GM12878 (cell line): ENCODE data around the gene RPS8. TPM values are rescaled to one million over a fixed set of nuclear protein-coding genes. Genes with fewer than 3 reads are reported as not detected.

Source experiments
- CBX5 ChIP-seq: sonication (generic); IDR thresholded peaks from 2 replicates; pipeline ENCODE4 v1.6.1; 2016; ENCODE audit warnings: low read depth, moderate library complexity, mild to moderate bottlenecking, inconsistent platforms
- CEBPB ChIP-seq, 2 experiments: fragments of 150-350 bp in 1 of 2; IDR thresholded peaks; 2 replicates each; pipeline ENCODE4 v1.6.1; 2012 to 2014; ENCODE audit warnings: low read depth in 2 of 2, low read length in 2 of 2, borderline replicate concordance in 1 of 2, inconsistent platforms in 1 of 2
- CREB1 ChIP-seq: IDR thresholded peaks from 2 replicates; pipeline ENCODE4 v1.6.1; 2012; ENCODE audit warnings: low read depth, mild to moderate bottlenecking, inconsistent platforms
- EP300 ChIP-seq, 2 experiments: fragments of 150-350 bp in 1 of 2; IDR thresholded peaks; 2 replicates each; pipeline ENCODE4 v1.6.1; 2011 to 2012; ENCODE audit warnings: low read depth in 2 of 2, low read length in 2 of 2, borderline replicate concordance in 1 of 2, improper control_type of control experiment in 1 of 2, inconsistent platforms in 1 of 2; ENCODE audit not compliant: control insufficient read depth in 1 of 2
- IRF4 ChIP-seq: IDR thresholded peaks from 2 replicates; pipeline ENCODE4 v1.6.1; 2011; ENCODE audit warnings: low read depth, low read length
- MYB ChIP-seq: fragments of 150-350 bp; IDR thresholded peaks from 2 replicates; pipeline ENCODE4 v1.6.1; 2014; ENCODE audit warnings: mild to moderate bottlenecking, low read depth, low read length, borderline replicate concordance
- NBN ChIP-seq: fragments of 450-650 bp; IDR thresholded peaks from 2 replicates; pipeline ENCODE4 v1.6.1; 2016
- NR2C2 ChIP-seq: IDR thresholded peaks from 2 replicates; pipeline ENCODE4 v1.6.1; 2011; ENCODE audit warnings: borderline replicate concordance, low read depth; ENCODE audit not compliant: control insufficient read depth, insufficient read length
- PAX8 ChIP-seq: fragments of 450-650 bp; IDR thresholded peaks from 2 replicates; pipeline ENCODE4 v1.6.1; 2017; ENCODE audit warnings: mild to moderate bottlenecking, moderate library complexity
- RUNX3 ChIP-seq: IDR thresholded peaks from 2 replicates; pipeline ENCODE4 v1.6.1; 2012; ENCODE audit warnings: low read length, inconsistent platforms
- SMARCA5 ChIP-seq: fragments of 450-650 bp; IDR thresholded peaks from 2 replicates; pipeline ENCODE4 v1.6.1; 2017; ENCODE audit warnings: mild to moderate bottlenecking
- SRF ChIP-seq, 2 experiments: IDR thresholded peaks; 2 replicates each; pipeline ENCODE4 v1.6.1; 2011; ENCODE audit warnings: low read depth in 2 of 2, low read length in 2 of 2, mild to moderate bottlenecking in 1 of 2, moderate library complexity in 1 of 2
- SUPT20H ChIP-seq: IDR thresholded peaks from 2 replicates; pipeline ENCODE4 v1.6.1; 2011; ENCODE audit warnings: low read depth, mild to moderate bottlenecking, low read length, moderate library complexity, borderline replicate concordance; ENCODE audit not compliant: control insufficient read depth
- WRNIP1 ChIP-seq: IDR thresholded peaks from 2 replicates; pipeline ENCODE4 v1.6.1; 2011; ENCODE audit warnings: low read depth, low read length, improper control_type of control experiment, borderline replicate concordance
- polyA plus RNA-seq, 11 experiments: library from polyadenylated mRNA; depleted of rRNA in 4 of 11; unstranded in 6 of 11; stranded (reverse) in 5 of 11; fragments of >200 nt; fragmentation: Nextera tagmentation in 4 of 11; fragmentation: Illumina TruSeq in 1 of 11; extraction: Ambion mirVana in 4 of 11; extraction: Trizol in 1 of 11; gene quantifications; 1 replicate in 1 of 11; 2 replicates in 10 of 11; pipeline versions ENCODE4 v1.2.1 to v1.2.3, GENCODE V29; 2011 to 2016; ENCODE audit warnings: inconsistent platforms in 2 of 11, missing spikeins in 2 of 11, low read depth in 1 of 11
- total RNA-seq, 4 experiments: library from RNA; depleted of rRNA in 3 of 4; stranded (reverse); fragments of >200 nt in 3 of 4; fragmentation: Illumina TruSeq in 1 of 4; extraction: Trizol in 1 of 4; gene quantifications; 2 replicates each; pipeline versions ENCODE4 v1.2.1 to v1.2.3, GENCODE V29; 2013 to 2021
- TF ChIP-seq, protein P1 (sequence below): fragments of 450-650 bp; formaldehyde crosslinking; IDR thresholded peaks from 2 replicates; pipeline ENCODE4 v1.5.0; 2022; ENCODE audit warnings: mild to moderate bottlenecking, missing genetic modification characterization
- TF ChIP-seq, protein P2 (sequence below): IDR thresholded peaks from 2 replicates; pipeline ENCODE4 v1.6.1; 2012; ENCODE audit warnings: low read depth, low read length, improper control_type of control experiment
- TF ChIP-seq, protein P3 (sequence below): IDR thresholded peaks from 2 replicates; pipeline ENCODE4 v1.6.1; 2012; ENCODE audit warnings: low read depth, low read length, improper control_type of control experiment
- TF ChIP-seq, protein P4 (sequence below): fragments of 450-650 bp; IDR thresholded peaks from 2 replicates; pipeline ENCODE4 v1.6.1; 2017; ENCODE audit warnings: antibody characterized with exemption, mild to moderate bottlenecking, moderate library complexity
- TF ChIP-seq, protein P5 (sequence below): fragments of 450-650 bp; IDR thresholded peaks from 2 replicates; pipeline ENCODE4 v1.6.1; 2017; ENCODE audit warnings: borderline replicate concordance

The RPS8 gene
- total and polyA plus RNA-seq, 10 of the 15 experiments (the other 5 are each of a cell fraction or from before 2014, with no cell fraction given), result 1,296 to 3,461 (median 2,877) TPM

DNA sequence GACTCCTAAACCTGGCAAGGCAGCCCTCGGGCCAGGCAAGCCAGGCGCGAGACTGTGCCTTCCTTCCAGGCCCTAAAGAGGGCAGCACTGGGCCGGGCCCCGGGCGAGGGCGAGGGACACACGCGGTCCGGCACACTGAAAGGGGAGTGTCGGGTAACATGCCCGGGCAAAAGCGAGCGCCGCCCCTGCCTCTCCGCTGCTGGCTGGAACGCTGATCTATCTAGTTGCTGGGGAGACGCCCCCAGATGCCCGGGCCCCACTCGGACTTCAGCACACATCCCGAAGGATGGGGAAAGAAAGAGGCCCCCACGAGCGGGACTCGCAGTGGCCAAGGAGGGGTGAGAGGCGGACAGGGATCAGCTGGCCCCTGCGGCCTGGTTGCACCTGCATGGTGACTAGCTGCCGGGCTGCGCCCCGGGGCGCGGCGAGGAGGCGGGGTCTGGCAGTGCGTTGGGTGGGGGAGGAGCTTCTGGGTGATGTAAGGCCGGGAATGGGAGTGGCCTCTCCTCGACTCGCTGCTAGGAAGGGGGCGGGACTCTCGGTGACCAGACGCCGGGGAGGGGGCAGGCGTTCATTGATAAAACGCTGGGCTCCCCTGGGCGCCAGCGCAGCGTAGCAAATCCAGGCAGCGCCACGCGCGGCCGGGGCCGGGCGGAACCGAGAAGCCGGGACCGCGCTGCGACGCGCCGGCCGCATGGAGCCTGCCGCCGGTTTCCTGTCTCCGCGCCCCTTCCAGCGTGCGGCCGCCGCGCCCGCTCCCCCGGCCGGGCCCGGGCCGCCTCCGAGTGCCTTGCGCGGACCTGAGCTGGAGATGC is 24.6 kb downstream of the RPS8 start, which contains the start of gene PLK3 (continued):
- TF ChIP-seq SRF (IDR thresholded peaks at IDR 0.05; ENCODE audit: low read depth in 2 of 2, low read length in 2 of 2), result peak in 1 of 2 experiments; percentile 24; a peak in 1 of 4 replicates
- TF ChIP-seq RUNX3, result no peak
- TF ChIP-seq, protein P1, sequence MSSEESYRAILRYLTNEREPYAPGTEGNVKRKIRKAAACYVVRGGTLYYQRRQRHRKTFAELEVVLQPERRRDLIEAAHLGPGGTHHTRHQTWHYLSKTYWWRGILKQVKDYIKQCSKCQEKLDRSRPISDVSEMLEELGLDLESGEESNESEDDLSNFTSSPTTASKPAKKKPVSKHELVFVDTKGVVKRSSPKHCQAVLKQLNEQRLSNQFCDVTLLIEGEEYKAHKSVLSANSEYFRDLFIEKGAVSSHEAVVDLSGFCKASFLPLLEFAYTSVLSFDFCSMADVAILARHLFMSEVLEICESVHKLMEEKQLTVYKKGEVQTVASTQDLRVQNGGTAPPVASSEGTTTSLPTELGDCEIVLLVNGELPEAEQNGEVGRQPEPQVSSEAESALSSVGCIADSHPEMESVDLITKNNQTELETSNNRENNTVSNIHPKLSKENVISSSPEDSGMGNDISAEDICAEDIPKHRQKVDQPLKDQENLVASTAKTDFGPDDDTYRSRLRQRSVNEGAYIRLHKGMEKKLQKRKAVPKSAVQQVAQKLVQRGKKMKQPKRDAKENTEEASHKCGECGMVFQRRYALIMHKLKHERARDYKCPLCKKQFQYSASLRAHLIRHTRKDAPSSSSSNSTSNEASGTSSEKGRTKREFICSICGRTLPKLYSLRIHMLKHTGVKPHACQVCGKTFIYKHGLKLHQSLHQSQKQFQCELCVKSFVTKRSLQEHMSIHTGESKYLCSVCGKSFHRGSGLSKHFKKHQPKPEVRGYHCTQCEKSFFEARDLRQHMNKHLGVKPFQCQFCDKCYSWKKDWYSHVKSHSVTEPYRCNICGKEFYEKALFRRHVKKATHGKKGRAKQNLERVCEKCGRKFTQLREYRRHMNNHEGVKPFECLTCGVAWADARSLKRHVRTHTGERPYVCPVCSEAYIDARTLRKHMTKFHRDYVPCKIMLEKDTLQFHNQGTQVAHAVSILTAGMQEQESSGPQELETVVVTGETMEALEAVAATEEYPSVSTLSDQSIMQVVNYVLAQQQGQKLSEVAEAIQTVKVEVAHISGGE (CRISPR knock-in tag), result peak; percentile 39; the same call in 1 of the 2 replicates
- no peak for TF ChIP-seq MYB
- TF ChIP-seq, protein P2, sequence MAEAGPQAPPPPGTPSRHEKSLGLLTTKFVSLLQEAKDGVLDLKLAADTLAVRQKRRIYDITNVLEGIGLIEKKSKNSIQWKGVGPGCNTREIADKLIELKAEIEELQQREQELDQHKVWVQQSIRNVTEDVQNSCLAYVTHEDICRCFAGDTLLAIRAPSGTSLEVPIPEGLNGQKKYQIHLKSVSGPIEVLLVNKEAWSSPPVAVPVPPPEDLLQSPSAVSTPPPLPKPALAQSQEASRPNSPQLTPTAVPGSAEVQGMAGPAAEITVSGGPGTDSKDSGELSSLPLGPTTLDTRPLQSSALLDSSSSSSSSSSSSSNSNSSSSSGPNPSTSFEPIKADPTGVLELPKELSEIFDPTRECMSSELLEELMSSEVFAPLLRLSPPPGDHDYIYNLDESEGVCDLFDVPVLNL, result no peak
- TF ChIP-seq CREB1, result no peak
- no peak for TF ChIP-seq CBX5
- no peak for TF ChIP-seq IRF4
- no peak for TF ChIP-seq WRNIP1
- TF ChIP-seq, protein P3, sequence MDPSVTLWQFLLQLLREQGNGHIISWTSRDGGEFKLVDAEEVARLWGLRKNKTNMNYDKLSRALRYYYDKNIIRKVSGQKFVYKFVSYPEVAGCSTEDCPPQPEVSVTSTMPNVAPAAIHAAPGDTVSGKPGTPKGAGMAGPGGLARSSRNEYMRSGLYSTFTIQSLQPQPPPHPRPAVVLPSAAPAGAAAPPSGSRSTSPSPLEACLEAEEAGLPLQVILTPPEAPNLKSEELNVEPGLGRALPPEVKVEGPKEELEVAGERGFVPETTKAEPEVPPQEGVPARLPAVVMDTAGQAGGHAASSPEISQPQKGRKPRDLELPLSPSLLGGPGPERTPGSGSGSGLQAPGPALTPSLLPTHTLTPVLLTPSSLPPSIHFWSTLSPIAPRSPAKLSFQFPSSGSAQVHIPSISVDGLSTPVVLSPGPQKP, result no peak
- TF ChIP-seq PAX8, result no peak
- TF ChIP-seq EP300 (IDR thresholded peaks at IDR 0.05; ENCODE audit: borderline replicate concordance in 1 of 2, control insufficient read depth in 1 of 2, low read depth in 2 of 2, low read length in 2 of 2), result no peak
- TF ChIP-seq NR2C2, result no peak
- TF ChIP-seq CEBPB (IDR thresholded peaks at IDR 0.05; ENCODE audit: borderline replicate concordance in 1 of 2, low read depth in 2 of 2, low read length in 2 of 2), result no peak
- peak; percentile 95 for TF ChIP-seq SMARCA5
- TF ChIP-seq, protein P4, sequence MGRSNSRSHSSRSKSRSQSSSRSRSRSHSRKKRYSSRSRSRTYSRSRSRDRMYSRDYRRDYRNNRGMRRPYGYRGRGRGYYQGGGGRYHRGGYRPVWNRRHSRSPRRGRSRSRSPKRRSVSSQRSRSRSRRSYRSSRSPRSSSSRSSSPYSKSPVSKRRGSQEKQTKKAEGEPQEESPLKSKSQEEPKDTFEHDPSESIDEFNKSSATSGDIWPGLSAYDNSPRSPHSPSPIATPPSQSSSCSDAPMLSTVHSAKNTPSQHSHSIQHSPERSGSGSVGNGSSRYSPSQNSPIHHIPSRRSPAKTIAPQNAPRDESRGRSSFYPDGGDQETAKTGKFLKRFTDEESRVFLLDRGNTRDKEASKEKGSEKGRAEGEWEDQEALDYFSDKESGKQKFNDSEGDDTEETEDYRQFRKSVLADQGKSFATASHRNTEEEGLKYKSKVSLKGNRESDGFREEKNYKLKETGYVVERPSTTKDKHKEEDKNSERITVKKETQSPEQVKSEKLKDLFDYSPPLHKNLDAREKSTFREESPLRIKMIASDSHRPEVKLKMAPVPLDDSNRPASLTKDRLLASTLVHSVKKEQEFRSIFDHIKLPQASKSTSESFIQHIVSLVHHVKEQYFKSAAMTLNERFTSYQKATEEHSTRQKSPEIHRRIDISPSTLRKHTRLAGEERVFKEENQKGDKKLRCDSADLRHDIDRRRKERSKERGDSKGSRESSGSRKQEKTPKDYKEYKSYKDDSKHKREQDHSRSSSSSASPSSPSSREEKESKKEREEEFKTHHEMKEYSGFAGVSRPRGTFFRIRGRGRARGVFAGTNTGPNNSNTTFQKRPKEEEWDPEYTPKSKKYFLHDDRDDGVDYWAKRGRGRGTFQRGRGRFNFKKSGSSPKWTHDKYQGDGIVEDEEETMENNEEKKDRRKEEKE, result no peak
- peak; percentile 98 for TF ChIP-seq NBN
- TF ChIP-seq SUPT20H, result no peak
- TF ChIP-seq, protein P5, sequence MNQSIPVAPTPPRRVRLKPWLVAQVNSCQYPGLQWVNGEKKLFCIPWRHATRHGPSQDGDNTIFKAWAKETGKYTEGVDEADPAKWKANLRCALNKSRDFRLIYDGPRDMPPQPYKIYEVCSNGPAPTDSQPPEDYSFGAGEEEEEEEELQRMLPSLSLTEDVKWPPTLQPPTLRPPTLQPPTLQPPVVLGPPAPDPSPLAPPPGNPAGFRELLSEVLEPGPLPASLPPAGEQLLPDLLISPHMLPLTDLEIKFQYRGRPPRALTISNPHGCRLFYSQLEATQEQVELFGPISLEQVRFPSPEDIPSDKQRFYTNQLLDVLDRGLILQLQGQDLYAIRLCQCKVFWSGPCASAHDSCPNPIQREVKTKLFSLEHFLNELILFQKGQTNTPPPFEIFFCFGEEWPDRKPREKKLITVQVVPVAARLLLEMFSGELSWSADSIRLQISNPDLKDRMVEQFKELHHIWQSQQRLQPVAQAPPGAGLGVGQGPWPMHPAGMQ, result no peak
